NK-92 treated with Interleukin-12 subunit alpha and Interleukin-12 subunit beta, amount 100 ng/mL, for 24 hours (cell line): ENCODE results near the gene NCOA6.
A peak's percentile ranks its signal among the peaks of the same experiment; 100 is the strongest.

Experiments
- DNase-seq: peaks from one replicate; lab custom pipeline; 2025; lab: John Stamatoyannopoulos, UW

NCOA6 gene

GRCh38 chr20:34825530-34826362, at the start of gene NCOA6:
TSS of gene NCOA6 (minus strand) at chr20:34825651. CDS start at chr20:34782355, 43,296 bp downstream.
- DNase-seq = peak; percentile 77

DNA sequence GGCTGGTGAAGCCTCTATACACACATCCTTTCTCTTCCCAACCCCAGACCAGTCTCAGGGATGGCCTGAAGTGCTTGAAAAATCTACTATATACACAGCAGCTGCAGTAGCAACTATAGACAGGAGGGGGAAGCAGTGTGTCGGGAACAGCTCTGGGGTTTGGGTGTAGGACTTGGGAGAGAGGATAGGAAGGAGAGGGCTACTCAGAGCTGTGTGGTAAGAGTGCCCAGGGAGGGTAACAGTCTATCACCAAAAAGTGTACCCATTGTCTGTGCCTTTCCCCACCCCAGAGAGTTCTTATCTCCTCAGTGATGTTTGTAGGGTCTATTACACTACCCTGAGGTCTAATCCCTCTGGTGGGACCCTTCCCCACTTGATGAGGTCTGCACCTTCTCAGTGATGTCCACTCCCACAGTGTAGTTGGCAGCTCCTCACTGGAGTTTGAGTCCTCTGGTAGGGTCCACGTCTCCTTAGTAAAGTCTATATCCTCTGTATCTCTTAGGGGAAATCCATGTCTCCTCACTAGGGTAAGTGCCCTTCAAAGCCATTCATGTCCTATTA, 48.7 kb upstream of the NCOA6 start:
- DNase-seq = peak; percentile 34

GRCh38 chr20:34873583-34874093, 48.2 kb upstream of the NCOA6 start:
- DNase-seq = no peak

- peak; percentile 58 for DNase-seq
Observed at GRCh38 chr20:34872622-34873224, 47.3 kb upstream of the NCOA6 start, which contains the start of gene GGT7. TSS of gene GGT7 (minus strand) at chr20:34872856. CDS start at chr20:34872815, 41 bp downstream.

DNA sequence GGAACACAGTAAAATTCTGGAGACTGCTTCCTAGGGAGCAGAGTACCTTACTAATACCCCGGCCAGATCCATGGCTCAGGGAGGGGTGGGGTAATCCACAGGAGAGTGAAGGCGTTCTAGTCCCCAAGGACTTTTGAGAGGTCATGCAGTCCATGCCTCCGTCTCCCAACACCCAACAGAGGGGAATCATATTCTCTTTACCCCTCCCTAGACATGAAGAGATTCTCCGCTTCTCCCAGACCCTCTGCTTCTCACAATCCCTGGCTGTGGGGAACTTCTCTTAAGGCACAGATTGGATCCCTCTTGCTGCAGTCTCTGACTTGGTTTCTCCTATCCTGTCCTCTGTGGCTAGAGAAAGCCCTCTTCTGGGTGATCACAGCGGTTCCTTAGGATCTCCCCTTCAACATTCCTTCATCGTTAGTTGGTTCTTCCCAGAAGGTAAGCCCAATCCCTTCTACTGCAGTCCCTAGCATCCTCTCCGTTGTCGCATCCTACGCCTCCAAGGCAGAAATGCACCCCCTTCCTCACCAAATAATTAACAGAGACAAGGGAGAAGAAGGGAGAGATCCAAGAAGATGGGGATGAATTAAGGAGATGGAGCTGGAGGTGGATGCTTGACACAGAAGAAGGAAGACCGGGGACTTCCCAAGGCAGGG, 46.6 kb upstream of the NCOA6 start:
- no peak for DNase-seq

DNA sequence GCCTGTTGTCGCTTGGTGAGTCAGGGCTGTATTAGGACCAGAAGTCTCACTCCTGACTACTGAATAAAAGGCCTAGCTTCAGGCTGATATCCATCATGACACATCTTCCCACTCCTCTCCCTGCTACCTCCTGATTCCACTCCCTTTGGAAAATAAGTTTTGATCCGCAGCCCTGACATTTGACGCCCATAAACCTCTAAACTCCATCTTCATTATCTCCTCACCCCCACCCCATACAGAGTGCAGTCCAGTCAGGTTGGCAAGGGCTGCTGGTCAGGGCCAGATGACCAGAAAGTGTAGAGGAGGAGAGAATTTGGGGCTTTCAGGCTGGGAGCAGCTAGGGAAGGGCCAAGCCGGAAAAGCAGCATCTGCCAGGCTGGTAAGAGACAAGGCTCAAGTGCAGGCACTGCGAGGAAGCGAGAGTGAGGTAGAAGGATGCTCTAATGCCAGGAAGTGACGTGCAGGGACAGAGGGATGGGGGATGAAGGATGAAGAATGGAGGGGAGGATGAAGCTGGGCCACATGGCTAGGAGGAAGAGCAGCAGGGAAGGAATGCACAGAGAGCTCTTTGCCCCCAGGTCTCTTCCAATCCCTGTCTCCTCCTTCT, 46.0 kb upstream of the NCOA6 start:
- no peak for DNase-seq

- DNase-seq = no peak
Observed at GRCh38 chr20:34864216-34864615, 38.8 kb upstream of the NCOA6 start.

DNA sequence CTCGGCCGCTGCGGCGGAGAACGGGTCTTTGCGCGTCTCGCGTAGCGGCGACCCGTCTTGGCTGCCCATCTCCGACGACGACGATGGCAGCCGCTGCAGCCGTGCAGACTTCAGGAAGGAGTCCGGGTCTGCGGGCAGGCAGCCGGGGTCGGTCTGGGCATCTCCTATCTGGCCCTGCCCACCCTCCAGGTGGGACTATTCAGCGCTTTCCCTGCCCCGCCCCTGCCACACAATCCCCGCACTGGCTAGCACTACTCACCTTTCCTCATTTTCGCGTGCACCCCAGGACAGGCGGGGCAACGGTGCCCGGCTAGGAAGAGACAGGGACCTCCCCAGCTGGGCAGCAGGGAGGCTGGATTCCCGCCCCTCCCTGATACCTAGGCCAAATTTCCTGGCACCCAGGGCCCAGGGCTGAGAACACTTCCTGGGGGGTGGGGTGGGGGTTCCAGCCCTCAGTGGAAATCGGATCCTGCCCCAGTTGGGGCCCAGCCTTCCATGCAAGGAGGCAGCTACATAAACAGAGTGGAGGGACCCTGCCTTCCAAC, 38.0 kb upstream of the NCOA6 start:
- DNase-seq = no peak

GRCh38 chr20:34862724-34863123, 37.3 kb upstream of the NCOA6 start:
- DNase-seq = no peak

DNA sequence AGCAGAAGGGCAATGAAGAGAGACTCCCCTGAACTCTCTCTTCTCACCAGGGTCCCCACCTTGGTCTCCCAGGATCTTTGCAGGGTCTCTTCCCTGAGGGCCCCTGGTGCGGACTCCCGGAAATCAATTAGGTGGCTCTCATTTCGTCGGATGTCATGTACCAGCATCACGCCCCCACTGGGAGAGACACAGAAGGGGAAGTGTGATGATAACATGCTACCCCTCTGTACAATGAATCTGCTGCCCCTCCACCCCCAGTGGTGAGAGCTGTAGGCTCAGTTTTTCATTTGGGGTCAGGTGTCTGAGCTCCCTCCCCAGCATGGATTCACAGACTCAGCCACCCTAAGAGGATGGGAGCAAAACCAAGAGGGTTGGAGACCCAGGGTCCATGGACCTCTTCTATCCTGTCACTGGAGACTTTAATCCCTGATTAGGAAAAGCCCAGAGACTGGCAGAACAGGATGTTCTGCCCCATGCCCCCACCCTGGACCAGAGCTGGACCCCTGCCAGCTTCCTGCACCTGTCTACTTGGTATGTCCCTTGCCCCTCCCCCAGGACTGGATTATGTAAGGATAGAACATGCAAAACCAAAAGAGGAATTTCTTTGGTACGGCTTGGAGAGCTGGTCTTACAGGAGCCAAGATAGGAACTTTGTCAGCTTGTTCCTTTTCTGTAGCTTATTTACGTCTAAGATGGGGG, 36.1 kb upstream of the NCOA6 start:
- DNase-seq = no peak

DNA sequence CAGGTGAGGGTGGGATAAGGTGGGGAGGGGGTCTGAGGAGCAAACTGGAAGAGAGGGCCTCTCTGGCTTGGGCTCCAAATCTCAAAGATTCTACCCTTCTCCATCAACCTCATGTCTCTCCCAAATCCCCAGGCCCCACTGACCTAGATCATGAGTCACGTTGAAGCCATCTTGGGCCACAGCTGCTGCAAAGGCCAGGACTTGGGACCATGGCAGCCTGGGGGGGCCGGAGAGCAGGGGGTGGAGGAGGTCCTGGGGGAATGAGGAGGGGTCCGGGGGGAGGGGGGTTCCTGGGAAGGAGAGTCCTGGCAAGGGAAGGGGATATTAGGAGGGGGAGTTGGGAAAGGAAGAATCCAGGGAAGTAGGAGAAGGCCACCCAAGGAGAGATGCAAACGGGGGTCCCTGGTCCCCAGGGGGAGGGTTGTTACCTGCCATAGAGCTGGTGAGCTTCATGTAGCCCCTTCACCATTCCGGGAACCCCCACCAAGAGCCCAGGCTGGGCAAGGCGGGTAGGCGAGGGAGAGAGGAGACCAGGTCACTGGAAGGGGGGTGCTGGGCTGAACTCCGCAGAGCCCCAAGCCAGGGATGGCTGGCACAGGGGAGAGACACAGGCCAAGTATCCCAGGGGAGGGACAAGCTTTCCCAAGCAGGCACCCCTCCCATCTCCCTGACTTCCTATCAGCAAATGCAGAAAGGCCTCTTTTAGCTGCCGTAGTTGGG, 34.5 kb upstream of the NCOA6 start:
- no peak for DNase-seq

DNA sequence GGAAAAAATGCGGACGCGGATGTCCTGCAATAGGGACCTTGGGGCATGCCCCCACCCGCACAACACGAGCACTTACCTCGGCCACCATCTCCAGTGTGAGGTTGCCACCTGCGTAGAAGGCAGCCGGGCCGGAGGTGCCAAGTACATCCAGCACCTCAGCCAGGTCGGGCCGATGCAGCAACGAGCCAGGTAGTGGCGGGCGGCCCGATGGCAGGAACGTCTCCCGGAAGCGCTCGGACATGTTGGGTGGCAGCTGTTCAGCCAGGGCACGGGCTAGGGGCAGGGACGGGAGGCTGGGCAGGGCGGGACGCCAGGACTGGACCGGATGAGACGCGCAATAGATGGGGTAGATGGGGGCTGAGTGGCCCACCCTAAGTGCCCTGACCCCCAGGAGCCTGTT, 33.9 kb upstream of the NCOA6 start:
- no peak for DNase-seq

DNA sequence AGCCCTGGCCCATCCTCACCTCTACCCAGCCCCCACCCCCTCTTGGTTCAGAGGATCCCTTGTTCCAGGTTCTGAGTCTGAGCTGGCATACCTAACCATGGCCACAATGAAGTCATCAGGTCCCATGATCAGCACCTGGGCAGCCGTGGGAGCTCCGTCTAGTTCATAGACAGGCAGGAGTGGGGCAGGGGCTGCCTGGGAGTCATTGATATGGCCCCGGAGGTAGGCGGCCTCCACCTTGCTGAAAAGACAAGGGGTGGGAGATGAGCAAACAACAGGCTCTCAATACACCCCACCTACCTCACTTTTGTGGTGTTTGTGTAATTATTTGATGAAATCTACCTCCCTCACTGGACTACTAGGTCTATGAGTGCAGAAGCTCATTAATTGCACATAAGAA, 26.8 kb upstream of the NCOA6 start:
- no peak for DNase-seq

DNA sequence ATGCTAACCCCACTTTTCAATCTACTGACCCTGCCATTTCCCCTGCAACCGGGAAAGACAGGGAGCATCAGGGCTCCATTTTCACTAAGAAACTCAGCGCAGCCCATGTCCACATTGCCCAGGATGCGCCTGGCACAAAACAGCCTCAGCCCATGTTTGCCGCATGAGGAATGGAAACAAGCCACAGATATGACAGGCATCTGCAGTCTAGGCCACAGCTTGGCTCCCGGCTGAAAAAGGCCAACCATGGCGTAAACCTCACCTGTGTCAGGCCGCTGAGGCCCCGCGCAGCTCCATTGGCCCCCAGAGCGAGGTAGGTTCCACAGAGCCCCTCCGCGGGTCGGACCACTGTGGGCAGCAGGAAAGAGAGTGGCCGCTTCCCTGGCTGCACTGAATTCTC, 25.5 kb upstream of the NCOA6 start:
- no peak for DNase-seq

DNA sequence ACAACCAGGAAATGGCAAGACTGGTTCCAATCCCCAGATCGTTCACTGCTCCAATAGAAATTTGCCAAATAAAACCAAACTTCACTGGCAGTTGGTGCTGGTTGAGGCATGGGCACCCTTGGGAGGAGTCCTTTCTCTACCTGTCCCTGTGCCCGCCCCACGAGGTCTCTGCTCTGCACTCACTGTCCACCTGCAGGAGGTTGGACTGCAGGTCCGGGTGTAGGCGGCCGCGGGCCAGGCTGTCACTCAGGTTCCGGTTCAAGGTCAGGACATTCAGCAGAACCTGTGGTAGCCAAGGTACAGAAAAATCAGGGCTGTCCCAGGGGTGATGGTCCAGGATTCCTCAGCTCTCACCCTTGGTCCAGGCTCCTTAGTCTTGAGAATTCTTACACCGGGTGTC, 24.3 kb upstream of the NCOA6 start:
- no peak for DNase-seq

DNA sequence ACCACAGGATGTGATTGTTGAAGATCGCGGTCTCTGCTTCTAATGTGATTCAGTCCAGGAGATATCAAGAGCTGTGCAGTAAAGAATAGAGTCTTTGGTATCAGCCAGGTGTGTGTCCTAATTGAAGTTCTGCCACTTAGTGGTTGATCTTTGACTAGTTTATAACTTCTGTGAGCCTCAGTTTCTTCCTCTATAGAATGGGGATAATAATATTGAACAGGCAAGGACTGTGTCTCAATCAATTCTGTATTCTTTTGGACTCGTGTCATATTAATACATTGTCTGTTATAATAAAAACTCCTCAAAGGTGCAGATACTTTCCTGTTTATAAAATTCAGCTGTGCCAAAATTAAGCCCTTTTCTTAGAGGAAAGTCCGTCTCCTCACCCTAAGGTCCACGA, 23.1 kb upstream of the NCOA6 start:
- DNase-seq = no peak

GRCh38 chr20:34843421-34843820, 18.0 kb upstream of the NCOA6 start:
- DNase-seq = no peak

DNA sequence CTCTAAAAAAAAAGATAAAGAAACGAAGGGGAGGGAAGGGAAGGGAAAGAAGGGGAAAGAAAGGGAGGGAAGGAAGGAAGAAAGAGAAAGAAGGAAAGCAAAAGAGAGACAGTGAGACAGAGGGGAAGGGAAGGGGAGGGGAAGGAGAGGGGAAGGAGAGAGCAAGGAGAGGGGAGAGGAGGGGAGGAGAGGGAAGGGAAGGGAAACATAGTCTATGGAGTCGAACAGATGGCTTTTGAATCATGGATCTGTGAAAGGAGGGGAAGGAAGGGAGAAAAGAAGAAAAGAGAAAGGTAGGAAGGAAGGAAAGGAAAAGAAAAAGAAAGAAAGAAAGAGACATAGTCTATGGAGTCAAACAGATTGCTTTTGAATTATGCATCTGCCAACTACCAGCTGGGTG, 16.7 kb upstream of the NCOA6 start:
- DNase-seq = no peak

GRCh38 chr20:34834459-34834893, 9.0 kb upstream of the NCOA6 start:
- no peak for DNase-seq

DNA sequence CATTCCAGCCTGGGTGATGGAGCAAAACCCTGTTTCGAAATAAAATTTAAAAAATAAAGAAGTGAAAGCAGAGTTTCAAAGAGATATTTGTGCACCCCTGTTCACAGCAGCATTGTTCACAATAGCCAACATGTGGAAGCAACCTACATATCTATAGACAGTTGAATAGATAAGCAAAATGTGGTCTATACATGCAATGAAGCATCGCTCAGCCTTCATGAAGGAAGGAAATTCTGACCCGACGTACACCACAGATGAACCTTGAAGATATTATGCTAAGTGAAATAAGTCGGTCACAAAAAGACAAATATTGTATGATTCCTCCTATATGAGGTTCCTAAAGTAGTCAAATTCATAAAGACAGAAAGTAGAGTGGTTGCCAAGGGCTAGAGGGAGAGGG, 6.5 kb upstream of the NCOA6 start:
- no peak for DNase-seq
